GM23248 (cell line): ENCODE data around the gene FOXL2NB. TPM values are rescaled to one million over a fixed set of nuclear protein-coding genes. Genes with fewer than 3 reads are reported as not detected.
A peak's percentile ranks its signal among the peaks of the same experiment; 100 is the strongest.

Source experiments
- DNase-seq: peaks from one replicate; pipeline ENCODE4 v3.0.0-alpha.2; 2015
- H2AFZ ChIP-seq: fragments of 200-600 bp; sonication (generic); 2 replicates; pipeline ENCODE4 v1.6.1; 2016; ENCODE audit warnings: antibody characterized with exemption
- H3F3A ChIP-seq: fragments of 200-600 bp; sonication (generic); 2 replicates; pipeline ENCODE4 v1.6.1; 2016; ENCODE audit warnings: mild to moderate bottlenecking, antibody characterized with exemption, mixed run types; ENCODE audit not compliant: insufficient read depth
- H3K27ac ChIP-seq: fragments of 200-600 bp; sonication (generic); 2 replicates; pipeline ENCODE4 v1.5.1; 2016; ENCODE audit warnings: mild to moderate bottlenecking
- H3K27me3 ChIP-seq: fragments of 200-600 bp; sonication (generic); replicated peaks from 2 replicates; pipeline ENCODE4 v1.6.1; 2016; ENCODE audit warnings: mild to moderate bottlenecking; ENCODE audit not compliant: insufficient read depth
- H3K36me3 ChIP-seq: fragments of 200-600 bp; sonication (generic); 2 replicates; pipeline ENCODE4 v1.6.1; 2016; ENCODE audit warnings: low read depth, mild to moderate bottlenecking
- H3K4me1 ChIP-seq: fragments of 200-600 bp; sonication (generic); 2 replicates; pipeline ENCODE4 v1.6.1; 2016; ENCODE audit warnings: mild to moderate bottlenecking; ENCODE audit not compliant: insufficient read depth
- H3K4me2 ChIP-seq: fragments of 200-600 bp; sonication (generic); one replicate; pipeline ENCODE4 v1.6.1; 2016; ENCODE audit warnings: mild to moderate bottlenecking; ENCODE audit not compliant: unreplicated experiment
- H3K4me3 ChIP-seq: fragments of 200-600 bp; sonication (generic); 2 replicates; pipeline ENCODE4 v1.5.1; 2016; ENCODE audit warnings: mild to moderate bottlenecking
- H3K79me2 ChIP-seq: fragments of 200-600 bp; sonication (generic); 2 replicates; pipeline ENCODE4 v1.6.1; 2016; ENCODE audit warnings: mild to moderate bottlenecking; ENCODE audit not compliant: insufficient read depth
- H3K9ac ChIP-seq: fragments of 200-600 bp; sonication (generic); 2 replicates; pipeline ENCODE4 v1.6.1; 2016; ENCODE audit warnings: mild to moderate bottlenecking
- H3K9me2 ChIP-seq: fragments of 200-600 bp; sonication (generic); 2 replicates; pipeline ENCODE4 v1.6.1; 2016; ENCODE audit warnings: mixed run types, mild to moderate bottlenecking, moderate library complexity; ENCODE audit not compliant: insufficient read depth
- H3K9me3 ChIP-seq: fragments of 200-600 bp; sonication (generic); one replicate; pipeline ENCODE4 v1.6.1; 2017; ENCODE audit warnings: low read depth
- H4K20me1 ChIP-seq: fragments of 200-600 bp; sonication (generic); 2 replicates; pipeline ENCODE4 v1.6.0; 2016; ENCODE audit not compliant: insufficient read depth
- EZH2 ChIP-seq: fragments of 200-600 bp; sonication (generic); IDR thresholded peaks from 2 replicates; pipeline ENCODE4 v1.6.1; 2018; ENCODE audit warnings: antibody characterized with exemption, mild to moderate bottlenecking; ENCODE audit not compliant: insufficient read depth, poor library complexity, severe bottlenecking
- EZH2phosphoT487 ChIP-seq: fragments of 200-600 bp; sonication (generic); IDR thresholded peaks from 2 replicates; pipeline ENCODE4 v1.6.1; 2018; ENCODE audit warnings: antibody characterized with exemption, moderate library complexity, mild to moderate bottlenecking, low read depth; ENCODE audit not compliant: insufficient read depth
- WGBS, 2 experiments: methylation state at CpG; one replicate each; pipeline ENCODE4 v1.1.6; 2015 to 2017; ENCODE audit warnings: low lambda C conversion rate in 2 of 2, low coverage in 1 of 2; ENCODE audit errors: missing lambda C conversion rate in 2 of 2; 5-methylcytosine and 5-hydroxymethylcytosine counted together
- in situ Hi-C: fragments of 300-500 bp; cut with MboI; formaldehyde crosslinking; loops from 2 replicates; pipeline ENCODE4 v1.15.0; 2020
- polyA plus RNA-seq: library from polyadenylated mRNA; unstranded; fragments of >200 nt; fragmentation: Nextera tagmentation; extraction: Ambion mirVana; gene quantifications from 2 replicates; pipeline ENCODE4 v1.2.1, GENCODE V29; 2016
- total RNA-seq: library from RNA; depleted of rRNA; stranded (reverse); fragments of >200 nt; shearing (Covaris generic); gene quantifications from 2 replicates; pipeline ENCODE4 v1.2.3, GENCODE V29; 2014

The FOXL2NB gene
- total and polyA plus RNA-seq, 2 experiments from 2014 or later: 0.54 to 1.2 TPM

DNA sequence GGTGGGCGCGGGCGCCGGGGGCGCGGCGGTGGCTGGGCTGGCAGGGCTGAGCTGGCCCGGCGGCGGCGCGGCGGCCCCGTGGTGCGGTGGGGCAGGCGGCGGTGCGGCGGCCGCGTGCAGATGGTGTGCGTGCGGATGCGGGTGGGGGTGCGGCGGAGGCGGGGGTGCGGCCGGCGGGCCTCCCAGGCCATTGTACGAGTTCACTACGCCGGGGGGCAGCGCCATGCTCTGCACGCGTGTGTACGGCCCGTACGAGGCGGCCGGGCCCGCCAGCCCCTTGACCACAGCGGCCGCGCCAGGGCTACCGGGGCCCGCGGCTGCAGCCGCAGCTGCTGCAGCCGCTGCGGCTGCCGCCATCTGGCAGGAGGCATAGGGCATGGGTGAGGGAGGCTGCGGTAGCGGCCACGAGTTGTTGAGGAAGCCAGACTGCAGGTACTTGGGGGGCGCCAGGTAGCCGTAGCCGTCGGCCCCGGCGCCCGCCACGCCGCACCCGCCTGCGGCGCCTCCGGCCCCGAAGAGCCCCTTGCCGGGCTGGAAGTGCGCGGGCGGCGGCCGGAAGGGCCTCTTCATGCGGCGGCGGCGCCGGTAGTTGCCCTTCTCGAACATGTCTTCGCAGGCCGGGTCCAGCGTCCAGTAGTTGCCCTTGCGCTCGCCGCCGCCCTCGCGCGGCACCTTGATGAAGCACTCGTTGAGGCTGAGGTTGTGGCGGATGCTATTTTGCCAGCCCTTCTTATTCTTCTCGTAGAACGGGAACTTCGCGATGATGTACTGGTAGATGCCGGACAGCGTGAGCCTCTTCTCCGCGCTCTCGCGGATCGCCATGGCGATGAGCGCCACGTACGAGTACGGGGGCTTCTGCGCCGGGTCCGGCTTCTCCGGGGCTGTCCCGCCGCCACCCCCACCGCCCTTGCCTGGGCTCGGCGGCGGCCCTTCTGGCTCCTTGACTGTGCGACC is 1.0 kb upstream of the FOXL2NB start:
- H3K4me3 ChIP-seq: peak overlapping the region; percentile 75
- peak overlapping the region; percentile 80 for H2AFZ ChIP-seq
- peak overlapping the region; percentile 70 for H3K4me2 ChIP-seq
- peaks cover 6% of the 10 kb centered on the region for H3F3A ChIP-seq
- no peaks in the 10 kb centered on the region for H3K36me3 ChIP-seq
- H3K9me2 ChIP-seq: no peaks in the 10 kb centered on the region
- peaks cover 15% of the 10 kb centered on the region; the same call in 1 of the 2 replicates for H3K27me3 ChIP-seq
- H3K9ac ChIP-seq: peak overlapping the region; percentile 67
- H4K20me1 ChIP-seq: no peaks in the 10 kb centered on the region
- in situ Hi-C loops: no loop called here
- peak; percentile 80 for DNase-seq
- 1 to 2% methylated on average over 72 to 77 of the region's 120 CpGs for WGBS, 2 experiments
- H3K9me3 ChIP-seq: no peaks in the 10 kb centered on the region
- no peaks in the 10 kb centered on the region for H3K4me1 ChIP-seq
- H3K27ac ChIP-seq: peak overlapping the region; percentile 32; the same call in 1 of the 2 replicates
- peak; percentile 43 for TF ChIP-seq EZH2
- TF ChIP-seq EZH2phosphoT487: no peak
- no peaks in the 10 kb centered on the region for H3K79me2 ChIP-seq

GRCh38 chr3:138947495-138948121 is 591 bp downstream of the FOXL2NB start:
- Histone ChIP-seq H3K4me1 (no peaks in the 10 kb centered on the region), H3K9me3 (no peaks in the 10 kb centered on the region), H3F3A (peaks cover 6% of the 10 kb centered on the region), H3K4me3 (peak overlapping the region; percentile 75), H3K79me2 (no peaks in the 10 kb centered on the region), H3K4me2 (peak overlapping the region; percentile 70), H4K20me1 (no peaks in the 10 kb centered on the region), H3K9ac (peak overlapping the region; percentile 67), H3K36me3 (no peaks in the 10 kb centered on the region), H2AFZ (peak overlapping the region; percentile 80), H3K27me3 (peaks cover 15% of the 10 kb centered on the region; the same call in 1 of the 2 replicates), H3K27ac (no peak overlapping the region), H3K9me2 (no peaks in the 10 kb centered on the region)
- TF ChIP-seq EZH2: no peak
- no peak for TF ChIP-seq EZH2phosphoT487
- no peak for DNase-seq
- in situ Hi-C loops: no loop called here
- 70 to 72% methylated on average over 17 to 21 of the region's 21 CpGs for whole genome bisulfite sequencing, 2 experiments

DNA sequence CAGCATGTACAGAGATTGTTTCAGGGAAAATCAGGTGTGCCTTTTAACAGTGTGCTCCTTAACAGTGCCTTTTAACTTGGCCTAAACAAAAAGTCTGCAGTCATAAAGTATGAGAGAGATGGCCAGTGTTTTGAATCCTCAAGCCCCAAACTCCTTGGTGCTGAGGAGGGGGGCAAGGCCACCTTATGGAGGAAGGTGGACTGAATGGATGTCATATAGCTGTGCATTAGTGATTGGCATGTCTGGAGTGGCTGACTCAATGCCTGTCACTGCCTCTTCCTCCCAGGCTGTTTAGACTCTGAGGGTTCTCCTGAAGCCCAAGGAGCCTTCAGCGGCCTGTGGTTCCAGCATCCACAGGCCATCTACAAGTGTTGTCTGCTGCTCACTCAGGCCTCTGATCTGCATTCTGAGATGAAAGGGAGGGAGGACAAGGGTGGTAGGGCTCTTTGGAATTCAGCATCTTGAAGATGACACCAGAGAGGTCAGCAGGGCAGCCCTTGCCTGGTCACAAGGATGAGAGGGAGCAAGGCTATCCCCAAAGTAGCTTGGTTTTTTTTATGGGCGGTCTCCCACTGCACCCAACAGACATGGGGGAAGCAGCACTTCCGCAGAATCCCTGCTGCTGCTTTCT is 1.5 kb downstream of the FOXL2NB start:
- Histone ChIP-seq H3K4me3 (no peak overlapping the region), H3K27me3 (peaks cover 15% of the 10 kb centered on the region; the same call in 1 of the 2 replicates)
- in situ Hi-C loops: no loop called here

DNA sequence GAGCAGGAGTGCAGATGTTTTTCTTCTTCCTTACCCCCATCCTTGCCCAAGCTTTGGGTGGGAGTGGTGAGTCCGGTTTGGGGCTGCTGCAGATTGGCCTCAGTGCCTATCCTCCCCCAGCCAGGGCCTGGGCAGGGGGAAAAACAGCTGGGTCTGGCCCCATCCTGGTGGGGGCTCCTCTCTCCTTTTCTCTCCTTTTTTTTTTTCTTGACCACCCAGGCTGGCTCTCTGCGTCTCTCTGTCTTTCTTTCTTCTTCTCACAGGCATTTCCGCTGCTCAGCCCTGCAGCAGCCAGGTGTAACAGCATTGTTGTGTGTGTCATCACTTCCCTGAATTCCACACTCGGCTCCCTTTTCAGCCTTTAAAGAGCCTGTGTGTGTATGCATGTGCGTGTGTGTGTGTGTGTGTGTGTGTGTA is 2.0 kb downstream of the FOXL2NB start:
- Histone ChIP-seq H3K36me3 (no peaks in the 10 kb centered on the region), H3K4me1 (no peaks in the 10 kb centered on the region), H3K9ac (no peak overlapping the region), H3K79me2 (no peaks in the 10 kb centered on the region), H3K27ac (no peak overlapping the region), H3K27me3 (peaks cover 15% of the 10 kb centered on the region; the same call in 1 of the 2 replicates), H3K9me2 (no peaks in the 10 kb centered on the region), H3F3A (peaks cover 6% of the 10 kb centered on the region), H3K9me3 (no peaks in the 10 kb centered on the region), H4K20me1 (no peaks in the 10 kb centered on the region), H3K4me3 (no peak overlapping the region), H3K4me2 (no peak overlapping the region), H2AFZ (no peak overlapping the region)
- TF ChIP-seq EZH2phosphoT487 (no peak), EZH2 (no peak)
- 76 to 88% methylated on average over 5 of the region's 5 CpGs for WGBS, 2 experiments
- in situ Hi-C loops: no loop called here
- DNase-seq: no peak

More for the DNA sequence above, 1.5 kb downstream of the FOXL2NB start:
- Histone ChIP-seq H3K4me1 (no peaks in the 10 kb centered on the region), H3K9ac (no peak overlapping the region), H3K4me2 (no peak overlapping the region), H3F3A (peaks cover 6% of the 10 kb centered on the region), H4K20me1 (no peaks in the 10 kb centered on the region), H3K9me2 (no peaks in the 10 kb centered on the region), H3K79me2 (no peaks in the 10 kb centered on the region), H3K9me3 (no peaks in the 10 kb centered on the region), H3K36me3 (no peaks in the 10 kb centered on the region), H2AFZ (no peak overlapping the region), H3K27ac (no peak overlapping the region)
- DNase-seq: no peak
- no peak for TF ChIP-seq EZH2phosphoT487
- no peak for TF ChIP-seq EZH2
- WGBS, 2 experiments: 100% methylated on average over 3 of the region's 3 CpGs
